Gastrocnemius medialis (tissue), 4 donors: ENCODE measurements around the gene CD68. TPM values are rescaled to one million over a fixed set of nuclear protein-coding genes. Genes with fewer than 3 reads are reported as not detected.
A peak's percentile ranks its signal among the peaks of the same experiment; 100 is the strongest.
"Not testable (repeated sequence)": the region's sequence is repeated elsewhere in the genome, so short reads cannot be mapped to it uniquely, and the experiment has no call there.

Experiments
- ATAC-seq, 2 donors: fragments of 150-250 bp; one replicate each; pipeline ENCODE4 v1.9.1; 2016
- DNase-seq, 2 donors: peaks; one replicate each; pipeline ENCODE4 v3.0.0-alpha.2; 2019
- H3K27ac ChIP-seq, 4 donors: fragments of 200-600 bp; sonication (generic); 1 replicate in 1 of 4; 2 replicates in 3 of 4; pipeline ENCODE4 v1.5.1; 2016 to 2018; ENCODE audit warnings: mild to moderate bottlenecking in 2 of 4, moderate library complexity in 1 of 4
- H3K27me3 ChIP-seq, 3 donors: fragments of 200-600 bp; sonication (generic) in 2 of 3; 1 replicate in 1 of 3; 2 replicates in 2 of 3; pipeline versions ENCODE4 v1.5.1 to v1.6.0; 2016 to 2019; ENCODE audit warnings: mild to moderate bottlenecking in 1 of 3, moderate library complexity in 1 of 3
- H3K36me3 ChIP-seq, 2 donors: fragments of 200-600 bp; sonication (generic) in 1 of 2; one replicate each; pipeline ENCODE4 v1.5.1; 2017 to 2018
- H3K4me1 ChIP-seq, 2 donors: fragments of 200-600 bp; sonication (generic) in 1 of 2; one replicate each; pipeline ENCODE4 v1.5.1; 2016 to 2017; ENCODE audit warnings: mild to moderate bottlenecking in 2 of 2
- H3K4me3 ChIP-seq, 4 donors: fragments of 200-600 bp; sonication (generic) in 3 of 4; 1 replicate in 1 of 4; 2 replicates in 3 of 4; pipeline ENCODE4 v1.5.1; 2016 to 2019; ENCODE audit warnings: mild to moderate bottlenecking in 2 of 4
- H3K9me3 ChIP-seq, 3 donors: fragments of 200-600 bp; sonication (generic) in 2 of 3; 1 replicate in 1 of 3; 2 replicates in 2 of 3; pipeline ENCODE4 v1.5.1; 2016 to 2019
- POLR2A ChIP-seq, 2 donors: fragments of 450-650 bp; IDR thresholded peaks; one replicate each; pipeline ENCODE4 v1.6.1; 2017; ENCODE audit warnings: antibody characterized with exemption in 2 of 2, mild to moderate bottlenecking in 2 of 2, moderate library complexity in 2 of 2
- in situ Hi-C, 4 donors: fragments of 200-750 bp; cut with MboI; loops; one replicate each; pipeline versions ENCODE4 v1.15.0 to v1.8.0; 2017; ENCODE audit warnings: low sequenced_read_pairs in 4 of 4
- intact Hi-C: fragments of 100-400 bp; cut with DNase I; formaldehyde crosslinking; loops from one replicate; pipeline ENCODE4 v1.15.1; 2023; ENCODE audit warnings: low total_unique reads
- total RNA-seq, 4 donors: library from RNA; depleted of rRNA; stranded (reverse); fragments of >200 nt; gene quantifications; one replicate each; pipeline versions ENCODE4 v1.1.0 to v1.2.3, GENCODE V29; 2016
- TF ChIP-seq, protein P1 (sequence below), 5 experiments: fragments of 450-650 bp in 3 of 5; fragments of 200-600 bp in 2 of 5; sonication (generic) in 2 of 5; IDR thresholded peaks in 4 of 5; conservative IDR thresholded peaks in 1 of 5; 1 replicate in 4 of 5; 2 replicates in 1 of 5; pipeline ENCODE4 v1.5.1; 2016 to 2019; ENCODE audit warnings: antibody characterized with exemption in 5 of 5, mild to moderate bottlenecking in 3 of 5, moderate library complexity in 3 of 5

Gene CD68
- total RNA-seq, 4 donors from 2014 or later: 10.1 to 66.5 (median 20.3) TPM

DNA sequence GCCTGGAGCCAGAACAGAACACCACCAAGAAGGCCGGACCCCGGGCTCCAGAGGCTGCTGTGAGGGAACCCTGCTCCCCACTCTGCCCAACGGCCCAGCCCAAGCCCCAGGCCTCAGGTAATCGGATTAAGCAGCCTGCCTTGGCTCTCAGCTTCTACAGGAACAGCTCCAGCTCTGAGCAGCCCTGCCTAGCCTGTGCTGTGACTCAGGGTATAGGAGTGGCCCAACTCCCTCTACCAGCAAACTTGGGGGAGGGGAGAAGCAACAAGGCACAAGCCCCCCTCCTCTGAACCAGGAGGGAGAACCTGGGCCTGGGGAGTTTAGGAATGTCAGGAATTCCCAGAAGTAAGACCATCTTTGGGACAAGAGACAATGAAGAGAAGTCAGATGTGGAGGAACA lies 11.3 kb downstream of the CD68 start:
- peak in 1 of 2 donors; percentile 67 for DNase-seq
- H3K4me3 ChIP-seq: no peak overlapping the region
- H3K27ac ChIP-seq: peak overlapping the region; percentile 56 to 81 (median 70)
- H3K27me3 ChIP-seq: no peaks in the 10 kb centered on the region
- ATAC-seq: peak; percentile 50 to 67
- peaks cover 0 to 71% of the 10 kb centered on the region in 2 donors for H3K36me3 ChIP-seq
- in situ Hi-C loops: no loop called here
- no peak for TF ChIP-seq POLR2A (IDR thresholded peaks at IDR 0.05)
- TF ChIP-seq, protein P1, sequence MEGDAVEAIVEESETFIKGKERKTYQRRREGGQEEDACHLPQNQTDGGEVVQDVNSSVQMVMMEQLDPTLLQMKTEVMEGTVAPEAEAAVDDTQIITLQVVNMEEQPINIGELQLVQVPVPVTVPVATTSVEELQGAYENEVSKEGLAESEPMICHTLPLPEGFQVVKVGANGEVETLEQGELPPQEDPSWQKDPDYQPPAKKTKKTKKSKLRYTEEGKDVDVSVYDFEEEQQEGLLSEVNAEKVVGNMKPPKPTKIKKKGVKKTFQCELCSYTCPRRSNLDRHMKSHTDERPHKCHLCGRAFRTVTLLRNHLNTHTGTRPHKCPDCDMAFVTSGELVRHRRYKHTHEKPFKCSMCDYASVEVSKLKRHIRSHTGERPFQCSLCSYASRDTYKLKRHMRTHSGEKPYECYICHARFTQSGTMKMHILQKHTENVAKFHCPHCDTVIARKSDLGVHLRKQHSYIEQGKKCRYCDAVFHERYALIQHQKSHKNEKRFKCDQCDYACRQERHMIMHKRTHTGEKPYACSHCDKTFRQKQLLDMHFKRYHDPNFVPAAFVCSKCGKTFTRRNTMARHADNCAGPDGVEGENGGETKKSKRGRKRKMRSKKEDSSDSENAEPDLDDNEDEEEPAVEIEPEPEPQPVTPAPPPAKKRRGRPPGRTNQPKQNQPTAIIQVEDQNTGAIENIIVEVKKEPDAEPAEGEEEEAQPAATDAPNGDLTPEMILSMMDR (IDR thresholded peaks at IDR 0.05 in 4 of 5, conservative IDR thresholded peaks at IDR 0.05 in 1 of 5): no peak
- peaks cover 11 to 24% of the 10 kb centered on the region in 2 donors for H3K4me1 ChIP-seq
- H3K9me3 ChIP-seq: no peaks in the 10 kb centered on the region
- intact Hi-C loops: loop anchor here (2.0 kb wide), 1 partner anchor 76 kb away; no protein-coding TSS in a partner anchor

DNA sequence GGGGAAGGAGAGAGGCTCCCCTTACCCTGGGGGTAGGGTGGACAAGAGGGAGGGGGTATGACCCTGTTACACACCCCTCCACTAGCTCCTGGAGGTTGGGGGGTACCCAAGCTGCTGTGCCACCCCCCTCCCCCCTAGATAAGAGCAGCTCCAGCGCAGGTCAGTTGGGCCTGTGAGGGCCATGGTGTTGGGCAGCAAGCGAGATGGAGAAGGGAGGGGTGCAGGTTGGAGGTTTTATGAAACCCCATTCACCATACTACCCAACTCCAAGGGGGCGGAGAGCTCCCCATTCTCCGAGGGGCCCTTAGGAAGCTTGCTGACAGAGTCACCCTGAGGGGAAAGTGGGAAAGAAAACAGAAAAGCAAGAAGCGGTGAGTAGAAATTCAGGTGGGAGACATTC lies 12.2 kb downstream of the CD68 start:
- no peak for TF ChIP-seq POLR2A (IDR thresholded peaks at IDR 0.05)
- TF ChIP-seq, protein P1 (IDR thresholded peaks at IDR 0.05 in 4 of 5, conservative IDR thresholded peaks at IDR 0.05 in 1 of 5): no peak
- Histone ChIP-seq H3K4me1 (peaks cover 11 to 24% of the 10 kb centered on the region in 2 donors), H3K27me3 (no peaks in the 10 kb centered on the region), H3K36me3 (peaks cover 0 to 77% of the 10 kb centered on the region in 2 donors), H3K9me3 (no peaks in the 10 kb centered on the region), H3K27ac (peak overlapping the region in 3 of 4 donors; percentile 64 to 81 (median 76)), H3K4me3 (no peak overlapping the region)
- intact Hi-C loops (loop anchor here (2.0 kb wide), 1 partner anchor 77 kb away; no protein-coding TSS in a partner anchor), in situ Hi-C loops (no loop called here)
- no peak for DNase-seq
- no peak for ATAC-seq

DNA sequence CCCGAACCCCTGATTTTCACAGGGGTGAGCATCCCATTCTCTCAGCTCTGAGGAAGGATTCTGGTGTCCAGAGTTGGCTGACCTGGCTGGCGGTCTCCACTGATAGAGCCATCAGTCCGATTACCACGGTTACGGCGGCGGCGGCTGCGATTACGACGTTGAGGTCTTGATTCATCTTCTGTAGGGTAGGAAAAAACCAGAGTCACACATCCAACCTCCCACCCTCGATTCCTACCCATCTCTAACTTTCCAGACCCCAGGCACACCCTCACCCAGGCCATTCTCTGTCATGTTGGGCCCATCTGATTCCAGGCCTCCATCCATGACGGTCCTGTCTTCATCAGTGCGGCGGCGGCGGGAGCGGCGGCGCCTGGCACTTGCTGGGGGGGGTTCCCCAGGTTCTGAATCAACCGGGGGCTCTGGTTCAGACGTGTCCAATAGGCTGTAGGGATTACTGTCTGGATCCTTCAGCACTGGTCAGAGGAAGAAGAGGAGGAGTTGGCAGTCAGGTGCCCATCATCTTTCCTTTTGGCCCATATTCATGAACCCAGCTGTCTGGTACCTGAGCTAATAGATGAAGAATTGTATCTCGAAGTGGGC lies 13.1 kb downstream of the CD68 start:
- ATAC-seq (no peak), DNase-seq (no peak)
- peaks cover 0 to 77% of the 10 kb centered on the region in 2 donors for H3K36me3 ChIP-seq
- no peaks in the 10 kb centered on the region for H3K9me3 ChIP-seq
- intact Hi-C loops (no loop called here), in situ Hi-C loops (no loop called here)
- H3K4me1 ChIP-seq: peaks cover 11 to 24% of the 10 kb centered on the region in 2 donors
- no peak overlapping the region for H3K4me3 ChIP-seq
- H3K27ac ChIP-seq: no peak overlapping the region
- H3K27me3 ChIP-seq: no peaks in the 10 kb centered on the region
- TF ChIP-seq, protein P1 (IDR thresholded peaks at IDR 0.05 in 4 of 5, conservative IDR thresholded peaks at IDR 0.05 in 1 of 5): no peak
- TF ChIP-seq POLR2A (IDR thresholded peaks at IDR 0.05): no peak

DNA sequence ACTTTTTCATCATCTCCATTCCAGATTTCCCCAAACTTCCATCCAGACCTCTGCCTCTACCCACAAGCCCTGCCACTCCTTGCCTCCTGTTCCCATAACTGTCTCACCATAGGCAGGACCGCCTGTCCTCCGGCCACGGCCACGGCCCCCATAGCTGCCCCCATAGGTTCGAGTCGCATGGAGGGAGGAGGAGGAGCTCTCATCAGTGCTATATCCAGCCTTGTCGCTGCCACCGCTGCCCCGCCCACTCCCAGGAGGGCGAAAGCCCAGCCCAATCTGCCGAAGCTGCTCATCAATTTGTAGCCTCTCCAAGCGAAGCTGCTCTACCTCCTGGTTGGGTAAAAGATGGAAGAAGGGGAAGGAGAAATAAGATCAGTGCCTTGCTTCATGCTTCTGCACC lies 13.9 kb downstream of the CD68 start:
- intact Hi-C loops (no loop called here), in situ Hi-C loops (no loop called here)
- DNase-seq (no peak), ATAC-seq (no peak)
- Histone ChIP-seq H3K27ac (no peak overlapping the region), H3K9me3 (no peaks in the 10 kb centered on the region), H3K4me1 (peaks cover 11 to 24% of the 10 kb centered on the region in 2 donors), H3K27me3 (no peaks in the 10 kb centered on the region), H3K4me3 (no peak overlapping the region), H3K36me3 (peaks cover 0 to 74% of the 10 kb centered on the region in 2 donors)
- TF ChIP-seq POLR2A (IDR thresholded peaks at IDR 0.05): no peak

DNA sequence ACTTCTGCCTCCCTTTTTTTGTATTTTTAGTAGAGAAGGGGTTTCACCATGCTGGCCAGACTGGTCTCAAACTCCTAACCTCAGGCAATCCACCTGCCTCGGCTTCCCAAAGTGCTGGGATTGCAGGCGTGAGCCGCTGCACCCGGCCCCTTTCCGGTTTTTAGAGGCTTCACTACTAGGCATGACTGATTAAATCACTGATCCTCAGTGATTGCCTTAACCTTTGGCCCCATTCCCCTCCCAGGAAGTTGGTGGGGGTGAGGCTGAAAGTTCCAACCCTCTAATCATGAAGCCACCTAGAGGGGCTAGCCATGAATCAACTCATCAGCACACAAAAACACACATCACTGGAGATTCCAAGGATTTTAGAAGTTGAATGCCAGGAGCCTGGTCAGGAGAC lies 18.1 kb downstream of the CD68 start:
- ATAC-seq, DNase-seq, H3K4me1 ChIP-seq, H3K4me3 ChIP-seq, H3K27me3 ChIP-seq, H3K9me3 ChIP-seq, H3K27ac ChIP-seq, intact Hi-C loops: not testable (repeated sequence)
- H3K36me3 ChIP-seq: peaks cover 0 to 96% of the 10 kb centered on the region in 2 donors
- in situ Hi-C loops: loop anchor here in 1 of 4 donors (5.0 kb wide), 1 partner anchor 95 kb away; no protein-coding TSS in a partner anchor
